Ishikawa (cell line): Measurements from ENCODE around the gene SERPIND1.

Experiments
- CEBPB ChIP-seq: IDR thresholded peaks from 2 replicates; pipeline ENCODE4 v1.6.1; 2012
- CREB1 ChIP-seq: IDR thresholded peaks from 2 replicates; pipeline ENCODE4 v1.6.1; 2012; ENCODE audit warnings: low read depth
- EGR1 ChIP-seq: IDR thresholded peaks from 2 replicates; pipeline ENCODE4 v1.6.1; 2012
- EP300 ChIP-seq: IDR thresholded peaks from 2 replicates; pipeline ENCODE4 v1.6.1; 2012; ENCODE audit warnings: borderline replicate concordance
- FOXM1 ChIP-seq: IDR thresholded peaks from 2 replicates; pipeline ENCODE4 v1.6.1; 2012; ENCODE audit warnings: low read depth, borderline replicate concordance
- NFIC ChIP-seq: IDR thresholded peaks from 2 replicates; pipeline ENCODE4 v1.6.1; 2012
- RAD21 ChIP-seq: IDR thresholded peaks from 2 replicates; pipeline ENCODE4 v1.6.1; 2012; ENCODE audit warnings: low read depth
- TAF1 ChIP-seq: IDR thresholded peaks from 2 replicates; pipeline ENCODE4 v1.6.1; 2012; ENCODE audit warnings: low read depth, mild to moderate bottlenecking
- TCF12 ChIP-seq: IDR thresholded peaks from 2 replicates; pipeline ENCODE4 v1.6.1; 2012; ENCODE audit warnings: low read depth
- TEAD4 ChIP-seq: IDR thresholded peaks from 2 replicates; pipeline ENCODE4 v1.6.1; 2012
- YY1 ChIP-seq: IDR thresholded peaks from 2 replicates; pipeline ENCODE4 v1.6.1; 2012; ENCODE audit warnings: low read depth
- ZBTB7A ChIP-seq: IDR thresholded peaks from 2 replicates; pipeline ENCODE4 v1.6.1; 2012; ENCODE audit warnings: low read depth
- TF ChIP-seq, protein P1 (sequence below): IDR thresholded peaks from 2 replicates; pipeline ENCODE4 v1.6.1; 2012
- TF ChIP-seq, protein P2 (sequence below): IDR thresholded peaks from 2 replicates; pipeline ENCODE4 v1.6.1; 2012; ENCODE audit warnings: low read depth, mild to moderate bottlenecking
- TF ChIP-seq, protein P3 (sequence below): IDR thresholded peaks from 2 replicates; pipeline ENCODE4 v1.6.1; 2012

Gene SERPIND1

DNA sequence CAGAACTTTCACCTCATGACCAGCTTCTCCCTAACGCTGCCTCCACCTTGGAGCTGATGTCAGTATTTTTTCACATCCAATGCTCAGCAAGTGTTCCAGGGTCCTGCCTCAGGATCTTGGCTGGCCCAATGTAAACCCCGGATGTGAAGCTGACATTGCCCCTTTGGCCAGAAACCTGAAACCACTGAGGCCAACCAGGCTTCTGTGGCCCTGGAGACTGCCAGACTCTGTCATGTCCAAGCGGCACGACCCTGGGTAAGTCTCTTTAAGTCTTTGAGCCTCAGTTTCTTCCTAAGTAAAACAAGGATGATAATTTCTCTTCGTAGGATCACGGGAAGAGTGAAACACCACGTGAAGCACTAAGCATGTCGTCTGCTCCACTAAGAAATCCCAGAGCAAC lies 22.8 kb downstream of the SERPIND1 start:
- TF ChIP-seq, protein P1, sequence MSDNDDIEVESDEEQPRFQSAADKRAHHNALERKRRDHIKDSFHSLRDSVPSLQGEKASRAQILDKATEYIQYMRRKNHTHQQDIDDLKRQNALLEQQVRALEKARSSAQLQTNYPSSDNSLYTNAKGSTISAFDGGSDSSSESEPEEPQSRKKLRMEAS: no peak
- TF ChIP-seq TEAD4: no peak
- TF ChIP-seq CREB1: no peak
- no peak for TF ChIP-seq YY1
- no peak for TF ChIP-seq TAF1
- no peak for TF ChIP-seq EGR1
- TF ChIP-seq RAD21: no peak
- TF ChIP-seq TCF12: no peak
- TF ChIP-seq ZBTB7A: no peak
- TF ChIP-seq, protein P2, sequence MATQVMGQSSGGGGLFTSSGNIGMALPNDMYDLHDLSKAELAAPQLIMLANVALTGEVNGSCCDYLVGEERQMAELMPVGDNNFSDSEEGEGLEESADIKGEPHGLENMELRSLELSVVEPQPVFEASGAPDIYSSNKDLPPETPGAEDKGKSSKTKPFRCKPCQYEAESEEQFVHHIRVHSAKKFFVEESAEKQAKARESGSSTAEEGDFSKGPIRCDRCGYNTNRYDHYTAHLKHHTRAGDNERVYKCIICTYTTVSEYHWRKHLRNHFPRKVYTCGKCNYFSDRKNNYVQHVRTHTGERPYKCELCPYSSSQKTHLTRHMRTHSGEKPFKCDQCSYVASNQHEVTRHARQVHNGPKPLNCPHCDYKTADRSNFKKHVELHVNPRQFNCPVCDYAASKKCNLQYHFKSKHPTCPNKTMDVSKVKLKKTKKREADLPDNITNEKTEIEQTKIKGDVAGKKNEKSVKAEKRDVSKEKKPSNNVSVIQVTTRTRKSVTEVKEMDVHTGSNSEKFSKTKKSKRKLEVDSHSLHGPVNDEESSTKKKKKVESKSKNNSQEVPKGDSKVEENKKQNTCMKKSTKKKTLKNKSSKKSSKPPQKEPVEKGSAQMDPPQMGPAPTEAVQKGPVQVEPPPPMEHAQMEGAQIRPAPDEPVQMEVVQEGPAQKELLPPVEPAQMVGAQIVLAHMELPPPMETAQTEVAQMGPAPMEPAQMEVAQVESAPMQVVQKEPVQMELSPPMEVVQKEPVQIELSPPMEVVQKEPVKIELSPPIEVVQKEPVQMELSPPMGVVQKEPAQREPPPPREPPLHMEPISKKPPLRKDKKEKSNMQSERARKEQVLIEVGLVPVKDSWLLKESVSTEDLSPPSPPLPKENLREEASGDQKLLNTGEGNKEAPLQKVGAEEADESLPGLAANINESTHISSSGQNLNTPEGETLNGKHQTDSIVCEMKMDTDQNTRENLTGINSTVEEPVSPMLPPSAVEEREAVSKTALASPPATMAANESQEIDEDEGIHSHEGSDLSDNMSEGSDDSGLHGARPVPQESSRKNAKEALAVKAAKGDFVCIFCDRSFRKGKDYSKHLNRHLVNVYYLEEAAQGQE: no peak
- TF ChIP-seq, protein P3, sequence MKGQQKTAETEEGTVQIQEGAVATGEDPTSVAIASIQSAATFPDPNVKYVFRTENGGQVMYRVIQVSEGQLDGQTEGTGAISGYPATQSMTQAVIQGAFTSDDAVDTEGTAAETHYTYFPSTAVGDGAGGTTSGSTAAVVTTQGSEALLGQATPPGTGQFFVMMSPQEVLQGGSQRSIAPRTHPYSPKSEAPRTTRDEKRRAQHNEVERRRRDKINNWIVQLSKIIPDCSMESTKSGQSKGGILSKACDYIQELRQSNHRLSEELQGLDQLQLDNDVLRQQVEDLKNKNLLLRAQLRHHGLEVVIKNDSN: no peak
- TF ChIP-seq NFIC: no peak
- no peak for TF ChIP-seq CEBPB
- TF ChIP-seq FOXM1: no peak
- TF ChIP-seq EP300: no peak

DNA sequence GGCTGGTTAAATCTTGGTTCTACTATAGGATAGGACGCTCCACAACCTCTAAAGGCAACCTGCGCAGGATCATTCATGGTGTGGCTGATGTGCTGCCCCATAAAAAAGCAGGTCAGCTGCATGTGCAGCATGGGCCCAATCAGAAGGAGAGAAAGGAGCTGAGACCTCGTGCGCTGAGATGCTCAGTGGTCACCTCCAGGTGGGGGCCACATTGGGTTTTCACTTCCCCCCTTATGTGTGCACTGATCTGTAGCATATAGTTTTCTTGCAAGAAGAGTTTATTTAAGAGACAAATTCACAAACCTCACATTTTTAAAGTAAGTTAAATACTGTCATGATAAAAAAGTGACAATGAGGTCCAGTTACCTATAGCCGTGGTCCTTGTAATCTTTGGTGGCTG lies 24.3 kb downstream of the SERPIND1 start:
- TF ChIP-seq EGR1: no peak

DNA sequence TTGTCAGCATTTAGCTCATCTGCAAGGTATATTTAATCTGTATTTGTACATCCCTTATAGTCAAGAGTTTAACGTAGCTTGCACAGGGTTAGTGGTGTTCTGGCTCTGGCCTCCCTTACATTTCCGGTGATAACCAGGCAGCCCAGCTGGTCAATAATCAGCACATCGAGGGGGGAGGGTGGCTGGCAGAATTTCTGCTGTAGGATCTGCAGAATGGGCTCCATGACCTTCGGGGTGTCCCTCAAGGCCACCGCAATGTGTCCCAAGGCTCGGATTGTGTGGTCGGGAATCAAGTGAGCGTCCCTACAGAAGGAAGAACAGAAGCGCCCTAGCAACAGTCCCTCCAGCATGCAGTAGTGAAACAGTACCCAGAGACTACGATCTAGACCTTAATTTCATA lies 25.1 kb downstream of the SERPIND1 start:
- TF ChIP-seq, protein P1: no peak
- TF ChIP-seq EGR1: no peak
- TF ChIP-seq YY1: no peak
- TF ChIP-seq, protein P2: no peak
- no peak for TF ChIP-seq NFIC
- TF ChIP-seq CREB1: no peak
- no peak for TF ChIP-seq EP300
- no peak for TF ChIP-seq CEBPB

DNA sequence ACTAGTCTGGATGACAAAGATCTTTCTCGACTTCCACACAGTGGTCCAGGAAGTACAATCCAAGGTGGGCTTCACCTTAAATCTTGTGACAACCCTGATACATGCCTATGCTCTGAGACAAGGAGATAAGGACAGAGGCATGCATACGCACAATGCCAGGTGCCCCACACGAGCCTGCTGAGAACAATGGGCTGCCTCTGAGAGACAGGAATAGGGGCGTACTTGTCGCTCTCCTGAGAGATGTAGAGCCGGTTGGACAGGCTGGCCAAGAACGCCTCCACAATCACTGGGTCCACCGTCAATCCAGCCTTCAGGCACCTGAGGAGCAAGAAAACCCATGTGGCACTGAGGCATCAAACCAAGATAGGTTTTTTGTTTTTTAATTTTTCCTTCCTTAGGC lies 25.5 kb downstream of the SERPIND1 start:
- TF ChIP-seq EP300: peak; percentile 77; the same call in 1 of the 2 replicates
- TF ChIP-seq FOXM1: peak; percentile 50; the same call in 1 of the 2 replicates
- TF ChIP-seq TEAD4: peak; percentile 72
- peak; percentile 68 for TF ChIP-seq NFIC
- no peak; the same call in 1 of the 2 replicates for TF ChIP-seq TAF1
- TF ChIP-seq, protein P1: peak; percentile 90
- TF ChIP-seq ZBTB7A: peak; percentile 73; the same call in 1 of the 2 replicates
- TF ChIP-seq EGR1: peak; percentile 90
- TF ChIP-seq CEBPB: no peak
- TF ChIP-seq, protein P3: no peak; the same call in 1 of the 2 replicates
- TF ChIP-seq CREB1: no peak
- peak; percentile 87 for TF ChIP-seq TCF12
- TF ChIP-seq, protein P2: no peak
- no peak for TF ChIP-seq RAD21
- TF ChIP-seq YY1: 0 out of 2 replicates have a peak, but pooled peaks have one; percentile 43

DNA sequence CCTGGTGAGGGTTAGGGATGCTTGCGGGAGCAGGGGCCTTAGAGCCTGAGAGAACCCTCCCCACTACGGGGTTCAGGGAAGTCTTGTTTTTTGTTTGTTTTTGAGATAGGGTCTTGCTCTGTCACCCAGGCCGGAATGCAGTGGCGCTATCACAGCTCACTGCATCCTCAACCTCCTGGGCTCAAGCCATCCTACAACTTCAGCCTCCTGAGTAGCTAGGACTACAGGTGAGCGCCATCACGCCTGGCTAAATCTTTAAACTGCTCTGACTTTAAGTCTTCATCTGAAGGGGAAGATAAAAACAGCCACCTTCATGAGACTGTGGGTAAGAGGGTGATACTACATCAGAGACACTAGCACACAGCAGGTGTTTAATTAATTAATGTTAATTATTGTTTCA lies 28.5 kb downstream of the SERPIND1 start:
- TF ChIP-seq FOXM1 (no peak), TEAD4 (no peak), EP300 (no peak), RAD21 (no peak), TAF1 (no peak), NFIC (no peak), YY1 (no peak), EGR1 (no peak), CEBPB (no peak), ZBTB7A (no peak)
- TF ChIP-seq, protein P2: no peak
- TF ChIP-seq, protein P1: no peak
